ENCODE data around the gene EHD1. TPM values are rescaled to one million over a fixed set of nuclear protein-coding genes. Genes with fewer than 3 reads are reported as not detected.

Gene EHD1
- total and polyA plus RNA-seq, 2 of the 4 experiments (the other 2 are of a cell fraction): 107 to 209 TPM

GRCh38 chr11:64805481-64805880 is 72.9 kb downstream of the EHD1 start:
- no peak overlapping the region for H2AK5ac ChIP-seq (ENCODE audit: low read depth, low read length)
- peaks cover 4 to 47% of the 10 kb centered on the region in 2 experiments; a peak in 3 of 4 replicates for H3K79me1 ChIP-seq (ENCODE audit: low read depth in 1 of 2, low read length in 2 of 2)
- dilution Hi-C loops (cut with HindIII; ENCODE audit: low sequenced_read_pairs, unreplicated experiment): no loop called here
- no peaks in the 10 kb centered on the region for H3K9me3 ChIP-seq (ENCODE audit: control insufficient read depth, insufficient read depth, low read length)
- in situ Hi-C loops (cut with MboI; ENCODE audit: low sequenced_read_pairs): no loop called here
- no peak overlapping the region for H3K4ac ChIP-seq (ENCODE audit: low read depth, low read length)
- no peak overlapping the region for H2BK5ac ChIP-seq (ENCODE audit: low read depth, low read length, poor library complexity, severe bottlenecking)
- WGBS, 2 experiments (ENCODE audit: extremely low coverage in 2 of 2, insufficient read length in 1 of 2): no CpG with 5 or more reads among the region's 9 CpGs
- CTCF ChIA-PET: no interaction called here
- H3K4me2 ChIP-seq (ENCODE audit: low read depth, low read length): no peak overlapping the region
- no peak overlapping the region for H3K9ac ChIP-seq (ENCODE audit: low read depth, low read length)
- BruUV-seq (replicated peaks): no TSS peak
- TF ChIP-seq POLR2A (IDR thresholded peaks at IDR 0.05; ENCODE audit: low read depth, low read length): no peak
- no peak for TF ChIP-seq RCOR1 (IDR thresholded peaks at IDR 0.05; ENCODE audit: insufficient replicate concordance, low read length)
- no peak for TF ChIP-seq MAZ (IDR thresholded peaks at IDR 0.05; ENCODE audit: borderline replicate concordance, low read depth, low read length)
- TF ChIP-seq ELK1 (IDR thresholded peaks at IDR 0.05; ENCODE audit: borderline replicate concordance, low read depth, low read length): no peak
- no peak for TF ChIP-seq RFX5 (IDR thresholded peaks at IDR 0.05; ENCODE audit: low read depth, low read length)
- TF ChIP-seq CHD1 (IDR thresholded peaks at IDR 0.05; ENCODE audit: low read depth, low read length): no peak
- TF ChIP-seq CEBPB (IDR thresholded peaks at IDR 0.05; ENCODE audit: low read depth, low read length): no peak
- TF ChIP-seq SMC3 (IDR thresholded peaks at IDR 0.05; ENCODE audit: low read depth, low read length): no peak
- TF ChIP-seq MXI1 (IDR thresholded peaks at IDR 0.05; ENCODE audit: borderline replicate concordance, low read depth, low read length): no peak
- no peak for TF ChIP-seq RAD21 (IDR thresholded peaks at IDR 0.05; ENCODE audit: low read length)
- no peak for TF ChIP-seq FOS (IDR thresholded peaks at IDR 0.05; ENCODE audit: low read depth, low read length)
- no peak for TF ChIP-seq NFE2L2 (IDR thresholded peaks at IDR 0.05; ENCODE audit: low read depth, low read length)
- TF ChIP-seq CTCF (conservative IDR thresholded peaks at IDR 0.05; ENCODE audit: low read depth, low read length): no peak
- TF ChIP-seq MAFK (IDR thresholded peaks at IDR 0.05; ENCODE audit: low read depth, low read length): no peak
- no peak for TF ChIP-seq BHLHE40 (IDR thresholded peaks at IDR 0.05; ENCODE audit: low read depth, low read length)
- no peak for TF ChIP-seq USF2 (IDR thresholded peaks at IDR 0.05; ENCODE audit: low read depth, low read length)
- no peak overlapping the region for H2AK9ac ChIP-seq (replicated peaks; ENCODE audit: low read depth, low read length, poor library complexity)
- H2BK120ac ChIP-seq (ENCODE audit: low read depth, low read length): no peak overlapping the region
- H2BK20ac ChIP-seq (ENCODE audit: low read depth, low read length): no peak overlapping the region
- DNase-seq: no peak
- no peak overlapping the region for H2BK15ac ChIP-seq (ENCODE audit: low read depth, low read length)
- H3K56ac ChIP-seq (ENCODE audit: extremely low read depth, insufficient read depth, low read length): no peak overlapping the region
- H3K9me1 ChIP-seq (ENCODE audit: insufficient read depth, low read length): peaks cover 21% of the 10 kb centered on the region
- H4K5ac ChIP-seq (ENCODE audit: low read depth, low read length): no peak overlapping the region
- no peak overlapping the region for H4K91ac ChIP-seq (ENCODE audit: insufficient read depth, low read depth, low read length)
- peaks cover 25% of the 10 kb centered on the region for H3K36me3 ChIP-seq (ENCODE audit: control insufficient read depth, insufficient read depth, low read length)
- no peak overlapping the region for H3K23ac ChIP-seq (ENCODE audit: low read depth, low read length)
- ATAC-seq (ENCODE audit: low read depth): no peak
- no peak overlapping the region for H3K14ac ChIP-seq (replicated peaks; ENCODE audit: low read depth, low read length)
- no peak overlapping the region for H3K27ac ChIP-seq (ENCODE audit: insufficient read depth, low read length)
- H4K8ac ChIP-seq (ENCODE audit: low read depth in 2 of 2, low read length in 2 of 2): no peak overlapping the region
- POLR2A ChIA-PET (ENCODE audit: unreplicated experiment): no interaction called here
- H3K27me3 ChIP-seq (ENCODE audit: control insufficient read depth, insufficient read depth, low read length): no peaks in the 10 kb centered on the region
- H4K20me1 ChIP-seq (ENCODE audit: insufficient read depth, low read length): no peaks in the 10 kb centered on the region
- no peak overlapping the region for H3K4me3 ChIP-seq (ENCODE audit: insufficient read depth, low read depth, low read length)
- no peak overlapping the region for H2AFZ ChIP-seq (replicated peaks; ENCODE audit: low read length, poor library complexity)
- no peak overlapping the region for H3K18ac ChIP-seq (ENCODE audit: low read depth, low read length)
- intact Hi-C loops (cut with micrococcal nuclease): no loop called here
- H3K4me1 ChIP-seq (ENCODE audit: control insufficient read depth, insufficient read depth, low read length): peaks cover 16% of the 10 kb centered on the region

Measured in IMR-90 (cell line).